ENCODE measurements around the gene AGTRAP. TPM values are rescaled to one million over a fixed set of nuclear protein-coding genes. Genes with fewer than 3 reads are reported as not detected.
A peak's percentile ranks its signal among the peaks of the same experiment; 100 is the strongest.

The AGTRAP gene
- total and polyA plus RNA-seq, 2 experiments from 2014 or later = 34.2 to 71.9 TPM

- no peaks in the 10 kb centered on the region for H3K27me3 ChIP-seq
- no peak overlapping the region for H3K4me3 ChIP-seq
- no peak for TF ChIP-seq EZH2 (IDR thresholded peaks at IDR 0.05; ENCODE audit: borderline replicate concordance)
- peaks cover 24% of the 10 kb centered on the region for H3K4me1 ChIP-seq (ENCODE audit: insufficient read depth)
- H3K36me3 ChIP-seq (replicated peaks; ENCODE audit: insufficient read depth, low read depth) = no peaks in the 10 kb centered on the region
- no peak overlapping the region for H2AFZ ChIP-seq
- no peaks in the 10 kb centered on the region for H3K9me2 ChIP-seq (replicated peaks; ENCODE audit: insufficient read depth)
- no peak overlapping the region for H3K4me2 ChIP-seq
- DNase-seq (ENCODE audit: low spot score) = no peak
- H3K27ac ChIP-seq = no peak overlapping the region
- H3K79me2 ChIP-seq = peaks cover under 1% of the 10 kb centered on the region
- no peaks in the 10 kb centered on the region for H3K9me3 ChIP-seq (ENCODE audit: low read depth)
- no peaks in the 10 kb centered on the region for H4K20me1 ChIP-seq (ENCODE audit: insufficient read depth, poor library complexity, severe bottlenecking)
- 86% methylated on average over 14 of the region's 14 CpGs for WGBS (ENCODE audit: low lambda C conversion rate, missing lambda C conversion rate)
These were observed 59.4 kb downstream of the AGTRAP start for GRCh38 chr1:11795238-11795890.

GRCh38 chr1:11796036-11796828 lies 60.3 kb downstream of the AGTRAP start:
- Histone ChIP-seq H2AFZ (no peak overlapping the region), H3K9me2 (replicated peaks; ENCODE audit: insufficient read depth) (no peaks in the 10 kb centered on the region), H3K27me3 (no peaks in the 10 kb centered on the region), H3K4me3 (no peak overlapping the region), H3K9me3 (ENCODE audit: low read depth) (no peaks in the 10 kb centered on the region), H3K4me2 (no peak overlapping the region), H4K20me1 (ENCODE audit: insufficient read depth, poor library complexity, severe bottlenecking) (no peaks in the 10 kb centered on the region), H3K79me2 (peaks cover 7% of the 10 kb centered on the region), H3K27ac (no peak overlapping the region), H3K36me3 (replicated peaks; ENCODE audit: insufficient read depth, low read depth) (no peaks in the 10 kb centered on the region), H3K4me1 (ENCODE audit: insufficient read depth) (peaks cover 18% of the 10 kb centered on the region)
- DNase-seq (ENCODE audit: low spot score) = no peak
- WGBS (ENCODE audit: low lambda C conversion rate, missing lambda C conversion rate) = 94% methylated on average over 15 of the region's 15 CpGs
- TF ChIP-seq CTCF (IDR thresholded peaks at IDR 0.05; ENCODE audit: poor library complexity) (no peak), EZH2 (IDR thresholded peaks at IDR 0.05; ENCODE audit: borderline replicate concordance) (no peak), EZH2phosphoT487 (IDR thresholded peaks at IDR 0.05; ENCODE audit: low read depth, severe bottlenecking, unreplicated experiment) (no peak)

GRCh38 chr1:11797525-11798216 lies 61.7 kb downstream of the AGTRAP start:
- H3K4me2 ChIP-seq = no peak overlapping the region
- H2AFZ ChIP-seq = no peak overlapping the region
- no peaks in the 10 kb centered on the region for H3K27me3 ChIP-seq
- H3K4me1 ChIP-seq (ENCODE audit: insufficient read depth) = peaks cover 10% of the 10 kb centered on the region
- no peak for TF ChIP-seq CTCF (IDR thresholded peaks at IDR 0.05; ENCODE audit: poor library complexity)
- TF ChIP-seq EZH2 (IDR thresholded peaks at IDR 0.05; ENCODE audit: borderline replicate concordance) = no peak
- TF ChIP-seq EZH2phosphoT487 (IDR thresholded peaks at IDR 0.05; ENCODE audit: low read depth, severe bottlenecking, unreplicated experiment) = no peak
- no peaks in the 10 kb centered on the region for H3K36me3 ChIP-seq (replicated peaks; ENCODE audit: insufficient read depth, low read depth)
- DNase-seq (ENCODE audit: low spot score) = no peak
- no peak overlapping the region for H3K4me3 ChIP-seq
- no peaks in the 10 kb centered on the region for H4K20me1 ChIP-seq (ENCODE audit: insufficient read depth, poor library complexity, severe bottlenecking)
- H3K79me2 ChIP-seq = peaks cover 20% of the 10 kb centered on the region
- no peaks in the 10 kb centered on the region for H3K9me2 ChIP-seq (replicated peaks; ENCODE audit: insufficient read depth)
- peak overlapping the region; percentile 24 for H3K27ac ChIP-seq
- H3K9me3 ChIP-seq (ENCODE audit: low read depth) = no peaks in the 10 kb centered on the region
- WGBS (ENCODE audit: low lambda C conversion rate, missing lambda C conversion rate) = 92% methylated on average over 6 of the region's 6 CpGs

- TF ChIP-seq CTCF (IDR thresholded peaks at IDR 0.05; ENCODE audit: poor library complexity) (no peak), EZH2phosphoT487 (IDR thresholded peaks at IDR 0.05; ENCODE audit: low read depth, severe bottlenecking, unreplicated experiment) (no peak), EZH2 (IDR thresholded peaks at IDR 0.05; ENCODE audit: borderline replicate concordance) (no peak)
- Histone ChIP-seq H3K79me2 (peaks cover 24% of the 10 kb centered on the region), H3K9me2 (replicated peaks; ENCODE audit: insufficient read depth) (no peaks in the 10 kb centered on the region), H3K4me2 (no peak overlapping the region), H3K9me3 (ENCODE audit: low read depth) (no peaks in the 10 kb centered on the region), H3K4me1 (ENCODE audit: insufficient read depth) (peaks cover 11% of the 10 kb centered on the region), H2AFZ (no peak overlapping the region), H3K4me3 (no peak overlapping the region), H3K27ac (no peak overlapping the region), H4K20me1 (ENCODE audit: insufficient read depth, poor library complexity, severe bottlenecking) (no peaks in the 10 kb centered on the region), H3K36me3 (replicated peaks; ENCODE audit: insufficient read depth, low read depth) (no peaks in the 10 kb centered on the region), H3K27me3 (no peaks in the 10 kb centered on the region)
- DNase-seq (ENCODE audit: low spot score) = no peak
- WGBS (ENCODE audit: low lambda C conversion rate, missing lambda C conversion rate) = 98% methylated on average over 5 of the region's 5 CpGs
These were observed 63.2 kb downstream of the AGTRAP start for GRCh38 chr1:11799099-11799498.

Measured in hepatocyte (in vitro differentiated cells).